GM19455 (cell line): ENCODE data around the gene FAM53B.

Experiments used
- ATAC-seq: cut with Tn5 transposase; IDR thresholded peaks from one replicate; pipeline ENCODE4 v1.9.1; 2021; ENCODE audit not compliant: unreplicated experiment

FAM53B gene

DNA sequence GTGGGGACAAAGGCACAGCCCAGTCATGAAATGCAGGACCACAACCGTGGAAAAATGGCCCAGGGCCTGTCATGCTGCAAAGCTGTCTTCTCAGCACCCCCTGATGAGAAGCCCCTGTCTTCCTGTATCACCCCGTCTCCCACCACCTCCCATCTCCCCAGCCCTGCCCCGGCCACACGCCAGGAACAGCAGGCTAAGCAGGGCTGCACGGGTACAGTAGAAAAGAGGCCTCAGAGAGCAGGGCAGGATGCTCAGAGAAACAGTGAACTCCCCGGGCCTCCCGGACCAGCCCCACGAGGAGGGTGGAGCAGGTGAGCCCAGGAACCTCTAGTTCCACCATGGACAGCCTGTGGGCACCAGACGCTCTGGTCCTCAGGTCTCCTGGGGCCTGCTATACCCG, 77.7 kb downstream of the FAM53B start:
- ATAC-seq, result no peak

- ATAC-seq, result no peak
These were observed 78.2 kb downstream of the FAM53B start for GRCh38 chr10:124665980-124666379.

- no peak for ATAC-seq
These were observed 78.6 kb downstream of the FAM53B start for GRCh38 chr10:124665558-124665957.

DNA sequence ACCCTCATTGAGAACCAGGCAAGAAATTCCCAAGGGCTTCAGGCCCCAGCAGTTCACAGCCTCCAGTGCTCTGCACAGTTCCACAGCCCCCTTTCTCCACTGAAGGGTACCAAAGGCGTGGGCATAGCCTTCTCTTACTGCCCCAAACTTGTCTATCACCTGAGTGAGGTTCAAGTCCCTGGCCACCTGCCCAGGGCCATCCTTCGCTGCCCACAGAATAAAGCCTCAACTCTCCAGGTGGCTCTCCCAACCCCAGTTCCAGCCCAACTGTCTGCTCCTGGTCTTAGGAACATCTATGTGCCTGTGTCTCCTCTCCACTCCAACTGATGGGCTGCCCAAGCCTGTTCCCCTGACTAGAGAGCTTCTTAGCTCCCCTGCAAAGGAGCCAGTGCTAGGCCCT, 79.1 kb downstream of the FAM53B start:
- no peak for ATAC-seq

- ATAC-seq, result no peak
These were observed 80.3 kb downstream of the FAM53B start for GRCh38 chr10:124663766-124664360.

GRCh38 chr10:124663228-124663627, 81.0 kb downstream of the FAM53B start:
- no peak for ATAC-seq

GRCh38 chr10:124661660-124662180, 82.5 kb downstream of the FAM53B start:
- ATAC-seq, result no peak

GRCh38 chr10:124660404-124661125, 83.6 kb downstream of the FAM53B start:
- ATAC-seq, result no peak

- ATAC-seq, result no peak
These were observed 84.8 kb downstream of the FAM53B start for GRCh38 chr10:124659380-124659779.

GRCh38 chr10:124658591-124659242, 85.5 kb downstream of the FAM53B start:
- no peak for ATAC-seq

DNA sequence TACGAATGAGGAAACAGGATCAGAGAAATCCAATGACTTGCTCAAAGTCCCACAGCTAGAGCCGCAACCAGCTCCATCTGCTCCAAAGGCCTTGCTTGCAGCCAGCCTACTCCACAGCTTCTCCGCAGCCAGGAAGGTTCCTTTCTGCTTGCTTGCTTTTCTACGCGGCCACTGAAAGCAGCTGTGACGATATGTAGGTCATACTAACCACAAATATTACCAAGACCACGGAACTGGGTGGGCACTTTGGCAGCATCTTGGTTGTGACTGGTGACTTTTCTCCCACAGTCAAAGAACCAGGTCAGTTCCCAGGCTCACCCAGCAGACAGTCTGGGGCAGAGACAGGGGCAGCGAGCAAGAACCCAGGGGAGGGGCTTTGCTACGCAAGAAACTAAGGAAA, 86.4 kb downstream of the FAM53B start:
- ATAC-seq, result no peak

DNA sequence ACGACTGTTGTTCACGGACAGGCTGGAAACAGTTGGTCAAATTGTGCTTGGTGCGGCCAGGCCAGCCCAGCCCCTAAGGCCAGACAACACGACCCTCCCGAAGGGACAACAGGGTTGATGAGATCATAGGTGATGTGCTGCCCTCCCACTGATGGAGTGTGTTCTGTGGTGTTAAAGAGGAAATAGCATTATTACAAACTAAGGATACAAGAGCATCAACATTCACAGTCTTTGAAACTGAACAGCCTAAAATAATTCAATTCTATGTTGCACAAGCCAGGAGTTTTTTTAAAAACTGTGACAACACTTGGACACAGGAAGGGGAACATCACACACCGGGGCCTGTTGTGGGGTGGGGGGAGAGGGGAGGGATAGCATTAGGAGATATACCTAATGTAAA, 87.6 kb downstream of the FAM53B start:
- no peak for ATAC-seq

- no peak for ATAC-seq
These were observed 88.1 kb downstream of the FAM53B start for GRCh38 chr10:124656113-124656490.

GRCh38 chr10:124655191-124656112, 88.7 kb downstream of the FAM53B start:
- no peak for ATAC-seq

DNA sequence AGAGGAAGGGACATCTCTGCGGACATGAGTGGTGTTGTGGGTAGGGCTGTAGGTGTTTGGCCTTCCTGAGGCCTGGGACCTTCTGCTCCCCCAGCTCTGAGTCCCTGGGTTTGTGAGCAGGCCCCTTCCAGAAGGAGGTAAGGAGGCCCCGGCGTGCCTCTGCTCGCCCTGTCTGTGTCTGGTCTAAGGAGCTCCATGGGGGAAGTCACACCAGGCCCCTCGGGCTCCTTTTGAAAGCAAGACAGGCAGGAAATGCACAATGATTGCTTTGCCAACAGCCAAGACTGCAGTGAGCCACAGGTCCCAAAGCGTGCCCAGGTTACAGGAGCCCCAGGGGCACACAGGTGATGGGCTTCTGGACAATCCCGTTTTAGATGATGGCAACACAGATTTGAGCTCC, 89.5 kb downstream of the FAM53B start:
- ATAC-seq, result no peak

DNA sequence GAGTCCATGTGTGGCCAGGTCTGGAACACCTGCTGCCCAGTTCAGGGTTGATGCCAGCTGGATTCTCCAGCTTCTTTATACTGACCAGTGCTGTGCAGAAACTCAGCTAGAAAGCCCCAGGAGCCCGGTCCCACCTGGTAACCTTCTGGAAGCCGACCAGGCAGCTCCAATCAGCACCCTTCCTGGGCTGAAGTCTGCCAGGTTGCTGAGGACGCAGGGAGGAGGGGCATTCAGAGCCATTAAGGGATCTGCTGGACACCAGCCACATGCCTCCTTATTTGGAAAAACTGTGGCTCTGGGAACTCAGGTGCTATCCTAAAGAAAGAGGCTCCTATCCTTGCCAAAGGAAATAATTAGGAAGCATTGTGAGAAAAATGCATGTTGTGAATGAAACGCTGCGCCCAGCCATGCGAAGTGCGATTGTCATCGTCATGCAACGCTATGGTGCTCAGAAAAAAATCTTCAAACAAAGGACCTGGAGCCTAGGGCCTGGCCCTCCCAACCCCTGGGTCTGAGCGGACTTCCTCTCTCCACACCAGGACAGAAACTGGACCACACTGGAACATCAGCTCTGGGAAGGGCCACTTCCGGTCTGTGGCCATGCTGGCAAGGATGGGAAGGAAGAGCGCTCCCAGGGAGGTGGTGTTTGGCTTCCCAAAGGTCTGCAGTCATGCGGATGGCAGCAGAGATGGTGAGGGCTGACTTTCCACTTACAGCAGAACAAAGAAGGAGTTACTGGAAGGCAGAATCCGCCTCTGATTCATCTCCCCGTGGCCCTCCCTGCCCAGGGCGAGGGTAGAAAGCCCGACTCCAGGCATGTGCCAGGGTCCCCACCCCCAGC, 90.1 kb downstream of the FAM53B start:
- no peak for ATAC-seq

DNA sequence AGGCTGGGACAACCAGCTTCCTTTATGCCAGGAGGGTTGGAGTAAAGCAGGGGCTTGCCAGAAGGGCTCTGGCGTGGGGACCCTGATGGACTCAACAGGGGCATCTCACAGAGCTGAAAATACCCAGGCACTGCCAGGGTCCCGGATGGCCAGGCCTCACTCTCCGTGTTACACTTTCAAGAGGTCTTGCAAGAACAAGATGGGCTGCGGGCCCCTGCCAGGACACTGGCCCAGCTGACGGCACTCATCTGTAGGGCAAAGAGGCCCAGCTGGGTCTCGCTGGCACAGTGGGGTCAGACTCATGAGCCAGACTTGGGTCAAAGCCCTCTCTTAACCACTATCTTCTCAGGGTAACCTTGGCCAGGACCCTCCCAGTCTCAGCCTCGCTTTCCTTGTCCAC, 90.9 kb downstream of the FAM53B start:
- no peak for ATAC-seq

- no peak for ATAC-seq
These were observed 91.5 kb downstream of the FAM53B start for GRCh38 chr10:124652701-124653100.

DNA sequence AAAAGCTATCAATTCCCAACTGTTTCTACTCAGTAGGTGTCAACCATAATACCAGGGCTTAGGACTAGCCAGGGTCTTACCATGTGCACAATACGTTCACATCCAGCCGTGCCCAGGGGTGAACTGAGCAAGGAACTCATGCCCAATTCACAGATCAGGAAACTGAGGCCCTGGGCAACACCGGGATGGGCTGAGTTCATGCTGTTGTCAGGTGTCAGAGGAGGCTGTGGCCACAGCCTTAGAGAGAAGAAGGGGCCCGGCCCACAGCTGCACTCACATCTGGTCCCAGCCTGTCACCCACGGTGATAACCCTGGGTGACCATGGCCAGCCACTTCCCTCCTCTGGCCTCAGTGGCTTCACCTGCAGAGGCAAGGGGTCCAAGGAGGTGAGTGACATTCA, 92.0 kb downstream of the FAM53B start:
- no peak for ATAC-seq

GRCh38 chr10:124651402-124651891, 92.7 kb downstream of the FAM53B start:
- no peak for ATAC-seq
